Measurements from ENCODE around the gene STRIP2. TPM values are rescaled to one million over a fixed set of nuclear protein-coding genes. Genes with fewer than 3 reads are reported as not detected.

The STRIP2 gene
- total RNA-seq, 5 donors from 2014 or later (not counting 1 experiment from before 2014, with no cell fraction given) = 0.39 to 0.47 (median 0.42) TPM

- Mint-ChIP-seq H3K36me3 (peaks cover 24% of the 10 kb centered on the region), H3K9me3 (no peaks in the 10 kb centered on the region), H3K27ac (no peak overlapping the region), H3K4me1 (no peaks in the 10 kb centered on the region), H3K4me3 (no peak overlapping the region), H3K27me3 (no peaks in the 10 kb centered on the region)
- H3K9me3 ChIP-seq = no peaks in the 10 kb centered on the region
- H3K4me3 ChIP-seq (ENCODE audit: control insufficient read depth in 1 of 2, extremely low read depth in 1 of 2, low read length in 1 of 2) = no peak overlapping the region
- H3K36me3 ChIP-seq (ENCODE audit: control insufficient read depth in 2 of 2, extremely low read depth in 1 of 2, insufficient read depth in 1 of 2, low read length in 1 of 2) = peaks cover 5 to 10% of the 10 kb centered on the region in 2 donors
- ATAC-seq (replicated peaks in 1 of 4) = no peak
- WGBS (ENCODE audit: insufficient coverage) = 95% methylated on average over 4 of the region's 8 CpGs
- no peak for DNase-seq
- ChIA-PET POLR2A (interaction anchor here (0.5 to 0.6 kb wide), 2 partner anchors 21 to 306 kb away, joined by 3 to 7 read pairs; no protein-coding TSS in a partner anchor), CTCF (interaction anchor here (0.6 to 1.1 kb wide), 5 partner anchors 8 to 1046 kb away, joined by 3 to 9 read pairs (median 4); no protein-coding TSS in a partner anchor)
- no peak overlapping the region for H3K27ac ChIP-seq (ENCODE audit: low read length)
- no peaks in the 10 kb centered on the region for H3K4me1 ChIP-seq (ENCODE audit: control insufficient read depth in 1 of 2, extremely low read depth in 1 of 2, insufficient read depth in 2 of 2, low read length in 2 of 2)
- H3K27me3 ChIP-seq (replicated peaks in 1 of 2; ENCODE audit: control insufficient read depth in 2 of 2, extremely low read depth in 1 of 2, insufficient read depth in 2 of 2, low read length in 1 of 2) = no peaks in the 10 kb centered on the region
Measured at GRCh38 chr7:129388333-129389098, 45.7 kb upstream of the STRIP2 start.

GRCh38 chr7:129389829-129390228, 44.4 kb upstream of the STRIP2 start:
- Mint-ChIP-seq H3K4me3 (no peak overlapping the region), H3K9me3 (no peaks in the 10 kb centered on the region), H3K36me3 (peaks cover 24% of the 10 kb centered on the region), H3K4me1 (no peaks in the 10 kb centered on the region), H3K27ac (no peak overlapping the region), H3K27me3 (no peaks in the 10 kb centered on the region)
- no CpG with 5 or more reads among the region's 1 CpG for WGBS (ENCODE audit: insufficient coverage)
- Histone ChIP-seq H3K9me3 (no peaks in the 10 kb centered on the region), H3K27me3 (replicated peaks in 1 of 2; ENCODE audit: control insufficient read depth in 2 of 2, extremely low read depth in 1 of 2, insufficient read depth in 2 of 2, low read length in 1 of 2) (no peaks in the 10 kb centered on the region), H3K4me1 (ENCODE audit: control insufficient read depth in 1 of 2, extremely low read depth in 1 of 2, insufficient read depth in 2 of 2, low read length in 2 of 2) (no peaks in the 10 kb centered on the region), H3K27ac (ENCODE audit: low read length) (no peak overlapping the region), H3K36me3 (ENCODE audit: control insufficient read depth in 2 of 2, extremely low read depth in 1 of 2, insufficient read depth in 1 of 2, low read length in 1 of 2) (peaks cover 5 to 10% of the 10 kb centered on the region in 2 donors), H3K4me3 (ENCODE audit: control insufficient read depth in 1 of 2, extremely low read depth in 1 of 2, low read length in 1 of 2) (no peak overlapping the region)
- ChIA-PET CTCF (interaction anchor here in 1 of 2 donors (0.8 kb wide), 1 partner anchor 22 kb away, joined by 5 read pairs; no protein-coding TSS in a partner anchor), POLR2A (interaction anchor here in 1 of 2 donors (0.6 kb wide), 1 partner anchor 51 kb away, joined by 3 read pairs; no protein-coding TSS in a partner anchor)
- ATAC-seq (replicated peaks in 1 of 4) = no peak
- no peak for DNase-seq

GRCh38 chr7:129390314-129390713, 43.9 kb upstream of the STRIP2 start:
- ChIA-PET CTCF (interaction anchor here in 1 of 2 donors (0.8 kb wide), 1 partner anchor 23 kb away, joined by 5 read pairs; no protein-coding TSS in a partner anchor), POLR2A (no interaction called here)
- H3K36me3 Mint-ChIP-seq = peaks cover 25% of the 10 kb centered on the region
- Histone ChIP-seq H3K36me3 (ENCODE audit: control insufficient read depth in 2 of 2, extremely low read depth in 1 of 2, insufficient read depth in 1 of 2, low read length in 1 of 2) (peaks cover 5 to 13% of the 10 kb centered on the region in 2 donors), H3K4me1 (ENCODE audit: control insufficient read depth in 1 of 2, extremely low read depth in 1 of 2, insufficient read depth in 2 of 2, low read length in 2 of 2) (no peaks in the 10 kb centered on the region), H3K4me3 (ENCODE audit: control insufficient read depth in 1 of 2, extremely low read depth in 1 of 2, low read length in 1 of 2) (no peak overlapping the region), H3K27me3 (replicated peaks in 1 of 2; ENCODE audit: control insufficient read depth in 2 of 2, extremely low read depth in 1 of 2, insufficient read depth in 2 of 2, low read length in 1 of 2) (no peaks in the 10 kb centered on the region), H3K27ac (ENCODE audit: low read length) (no peak overlapping the region), H3K9me3 (no peaks in the 10 kb centered on the region)
- no peak overlapping the region for H3K27ac Mint-ChIP-seq
- DNase-seq = no peak
- no peaks in the 10 kb centered on the region for H3K4me1 Mint-ChIP-seq
- no peaks in the 10 kb centered on the region for H3K27me3 Mint-ChIP-seq
- no peaks in the 10 kb centered on the region for H3K9me3 Mint-ChIP-seq
- no peak for ATAC-seq (replicated peaks in 1 of 4)
- H3K4me3 Mint-ChIP-seq = no peak overlapping the region

GRCh38 chr7:129391546-129392171, 42.6 kb upstream of the STRIP2 start:
- H3K4me1 Mint-ChIP-seq = no peaks in the 10 kb centered on the region
- no peaks in the 10 kb centered on the region for H3K27me3 ChIP-seq (replicated peaks in 1 of 2; ENCODE audit: control insufficient read depth in 2 of 2, extremely low read depth in 1 of 2, insufficient read depth in 2 of 2, low read length in 1 of 2)
- peaks cover 29% of the 10 kb centered on the region for H3K36me3 Mint-ChIP-seq
- no peak overlapping the region for H3K27ac Mint-ChIP-seq
- H3K4me3 ChIP-seq (ENCODE audit: control insufficient read depth in 1 of 2, extremely low read depth in 1 of 2, low read length in 1 of 2) = no peak overlapping the region
- no peak for DNase-seq
- H3K9me3 Mint-ChIP-seq = no peaks in the 10 kb centered on the region
- H3K36me3 ChIP-seq (ENCODE audit: control insufficient read depth in 2 of 2, extremely low read depth in 1 of 2, insufficient read depth in 1 of 2, low read length in 1 of 2) = peaks cover 5 to 15% of the 10 kb centered on the region in 2 donors
- no peak for ATAC-seq (replicated peaks in 1 of 4)
- no peak overlapping the region for H3K27ac ChIP-seq (ENCODE audit: low read length)
- no peak overlapping the region for H3K4me3 Mint-ChIP-seq
- no peaks in the 10 kb centered on the region for H3K4me1 ChIP-seq (ENCODE audit: control insufficient read depth in 1 of 2, extremely low read depth in 1 of 2, insufficient read depth in 2 of 2, low read length in 2 of 2)
- no peaks in the 10 kb centered on the region for H3K9me3 ChIP-seq
- no CpG with 5 or more reads among the region's 2 CpGs for WGBS (ENCODE audit: insufficient coverage)
- H3K27me3 Mint-ChIP-seq = no peaks in the 10 kb centered on the region
- POLR2A ChIA-PET = no interaction called here
- CTCF ChIA-PET = interaction anchor here in 1 of 2 donors (1.3 kb wide), 1 partner anchor 619 kb away, joined by 3 read pairs; no protein-coding TSS in a partner anchor

GRCh38 chr7:129393255-129393654, 41.0 kb upstream of the STRIP2 start:
- DNase-seq (no peak), ATAC-seq (replicated peaks in 1 of 4) (no peak)
- Mint-ChIP-seq H3K9me3 (no peaks in the 10 kb centered on the region), H3K4me1 (no peaks in the 10 kb centered on the region), H3K27me3 (no peaks in the 10 kb centered on the region), H3K4me3 (no peak overlapping the region), H3K27ac (no peak overlapping the region), H3K36me3 (peaks cover 35% of the 10 kb centered on the region)
- H3K4me1 ChIP-seq (ENCODE audit: control insufficient read depth in 1 of 2, extremely low read depth in 1 of 2, insufficient read depth in 2 of 2, low read length in 2 of 2) = no peaks in the 10 kb centered on the region
- no peak overlapping the region for H3K4me3 ChIP-seq (ENCODE audit: control insufficient read depth in 1 of 2, extremely low read depth in 1 of 2, low read length in 1 of 2)
- H3K36me3 ChIP-seq (ENCODE audit: control insufficient read depth in 2 of 2, extremely low read depth in 1 of 2, insufficient read depth in 1 of 2, low read length in 1 of 2) = peaks cover 5 to 15% of the 10 kb centered on the region in 2 donors
- no CpG with 5 or more reads among the region's 2 CpGs for whole genome bisulfite sequencing (ENCODE audit: insufficient coverage)
- no peak overlapping the region for H3K27ac ChIP-seq (ENCODE audit: low read length)
- no peaks in the 10 kb centered on the region for H3K9me3 ChIP-seq
- ChIA-PET POLR2A (interaction anchor here in 1 of 2 donors (0.6 kb wide), 1 partner anchor 114 kb away, joined by 5 read pairs; no protein-coding TSS in a partner anchor), CTCF (no interaction called here)
- no peaks in the 10 kb centered on the region for H3K27me3 ChIP-seq (replicated peaks in 1 of 2; ENCODE audit: control insufficient read depth in 2 of 2, extremely low read depth in 1 of 2, insufficient read depth in 2 of 2, low read length in 1 of 2)

- peaks cover 5 to 15% of the 10 kb centered on the region in 2 donors for H3K36me3 ChIP-seq (ENCODE audit: control insufficient read depth in 2 of 2, extremely low read depth in 1 of 2, insufficient read depth in 1 of 2, low read length in 1 of 2)
- H3K27ac ChIP-seq (ENCODE audit: low read length) = no peak overlapping the region
- ATAC-seq (replicated peaks in 1 of 4) = no peak
- H3K9me3 ChIP-seq = no peaks in the 10 kb centered on the region
- H3K27ac Mint-ChIP-seq = no peak overlapping the region
- H3K27me3 Mint-ChIP-seq = no peaks in the 10 kb centered on the region
- DNase-seq = no peak
- no peaks in the 10 kb centered on the region for H3K9me3 Mint-ChIP-seq
- H3K27me3 ChIP-seq (replicated peaks in 1 of 2; ENCODE audit: control insufficient read depth in 2 of 2, extremely low read depth in 1 of 2, insufficient read depth in 2 of 2, low read length in 1 of 2) = no peaks in the 10 kb centered on the region
- no CpG with 5 or more reads among the region's 4 CpGs for WGBS (ENCODE audit: insufficient coverage)
- ChIA-PET POLR2A (no interaction called here), CTCF (interaction anchor here in 1 of 2 donors (0.6 kb wide), 1 partner anchor 256 kb away, joined by 4 read pairs; no protein-coding TSS in a partner anchor)
- no peaks in the 10 kb centered on the region for H3K4me1 ChIP-seq (ENCODE audit: control insufficient read depth in 1 of 2, extremely low read depth in 1 of 2, insufficient read depth in 2 of 2, low read length in 2 of 2)
- H3K36me3 Mint-ChIP-seq = peaks cover 35% of the 10 kb centered on the region
- H3K4me1 Mint-ChIP-seq = no peaks in the 10 kb centered on the region
- no peak overlapping the region for H3K4me3 Mint-ChIP-seq
- H3K4me3 ChIP-seq (ENCODE audit: control insufficient read depth in 1 of 2, extremely low read depth in 1 of 2, low read length in 1 of 2) = no peak overlapping the region
Measured at GRCh38 chr7:129394101-129394500, 40.1 kb upstream of the STRIP2 start.

Data from T-cell (primary cell).